ENCODE measurements around the gene GLYATL3.
A peak's percentile ranks its signal among the peaks of the same experiment; 100 is the strongest.
"Not testable (repeated sequence)": the region's sequence is repeated elsewhere in the genome, so short reads cannot be mapped to it uniquely, and the experiment has no call there.

The GLYATL3 gene

GRCh38 chr6:49499623-49500022 is at the start of gene GLYATL3:
GLYATL3 (plus strand) TSS chr6:49499923; CDS start chr6:49511991, 12,068 bp downstream.
- DNase-seq (ENCODE audit: low read depth) = no peak

GRCh38 chr6:49453221-49453620 is 46.5 kb upstream of the GLYATL3 start:
- DNase-seq (ENCODE audit: low read depth) = no peak

DNA sequence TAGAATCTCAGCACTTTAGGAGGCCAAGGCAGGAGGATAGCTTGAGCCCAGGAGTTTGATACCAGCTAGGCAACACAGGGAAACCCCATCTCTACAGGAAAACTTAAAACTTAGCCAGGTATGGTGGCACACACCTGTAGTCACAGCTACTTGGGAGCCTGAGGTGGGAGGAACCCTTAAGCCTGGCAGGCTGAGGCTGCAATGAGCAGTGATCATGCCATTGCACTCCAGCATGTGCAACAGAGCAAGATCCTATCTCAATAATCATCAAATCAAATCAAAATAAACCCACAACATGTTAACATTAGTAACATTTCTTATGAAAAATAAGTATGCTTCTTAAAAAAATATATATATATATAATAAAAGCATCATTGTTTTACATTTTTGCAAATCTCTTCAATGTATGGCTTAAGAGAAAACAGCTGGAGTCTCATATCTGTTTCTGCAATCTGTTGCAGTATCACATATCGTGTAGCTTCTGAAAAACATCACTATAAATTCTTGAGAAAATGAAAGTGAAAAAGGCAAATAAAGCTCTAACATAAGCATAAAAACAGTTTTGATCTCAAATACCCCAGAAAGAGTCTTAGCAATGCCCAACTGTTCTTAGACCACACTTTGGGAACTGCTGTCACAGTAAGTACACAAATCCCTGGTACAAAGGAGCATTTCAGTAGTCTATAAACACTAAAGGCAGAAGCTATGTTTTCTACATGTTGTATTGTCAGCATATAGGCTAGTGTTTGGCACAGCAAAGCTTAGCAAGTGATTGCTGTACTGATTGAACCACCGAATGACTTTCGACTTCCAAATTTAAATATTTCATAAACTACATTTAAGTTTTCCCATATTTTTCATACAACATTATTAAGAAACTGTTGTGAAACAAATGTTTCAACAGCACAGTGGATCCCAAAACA is 44.7 kb upstream of the GLYATL3 start:
- no peak for DNase-seq (ENCODE audit: low read depth)

DNA sequence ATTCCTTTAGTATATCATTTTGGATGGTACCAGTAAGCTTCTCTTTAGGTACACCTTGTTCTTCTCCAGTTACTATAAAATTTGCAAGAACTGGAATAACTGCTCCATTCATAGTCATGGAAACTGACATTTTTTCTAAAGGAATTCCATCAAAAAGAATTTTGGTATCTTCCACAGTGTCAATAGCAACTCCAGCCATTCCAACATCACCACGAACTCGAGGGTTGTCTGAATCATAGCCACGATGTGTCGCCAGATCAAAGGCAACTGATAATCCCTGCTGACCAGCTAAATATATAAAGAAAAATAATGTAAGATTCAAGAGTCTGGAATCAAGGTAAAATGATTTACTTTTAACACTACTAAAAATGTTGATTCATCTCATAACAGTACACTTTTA is 42.0 kb upstream of the GLYATL3 start:
- no peak for DNase-seq (ENCODE audit: low read depth)

GRCh38 chr6:49462071-49462470 is 37.7 kb upstream of the GLYATL3 start:
- no peak for DNase-seq (ENCODE audit: low read depth)

DNA sequence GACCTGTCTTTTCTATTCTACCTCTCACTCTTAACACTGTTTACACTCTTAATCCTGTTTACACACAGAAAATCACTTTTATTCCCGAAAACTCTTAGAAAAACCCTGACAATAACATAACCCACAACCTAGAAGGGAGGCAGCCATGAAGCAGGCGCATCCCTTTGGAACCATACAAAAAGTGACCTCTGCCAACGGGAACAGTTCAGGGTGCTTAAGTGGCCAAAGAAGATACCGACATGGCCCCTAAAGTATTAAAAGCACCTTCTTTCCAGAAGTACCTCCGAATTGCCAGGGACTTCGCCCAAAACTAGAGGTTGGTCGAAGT is 37.2 kb upstream of the GLYATL3 start:
- no peak for DNase-seq (ENCODE audit: low read depth)

- DNase-seq (ENCODE audit: low read depth) = peak; percentile 85
Measured at GRCh38 chr6:49462927-49463611, 36.7 kb upstream of the GLYATL3 start, which contains the start of the genes CENPQ and MMUT. CENPQ (plus strand) TSS chr6:49463370; CDS start chr6:49470177, 6,807 bp downstream. MMUT (minus strand) TSS chr6:49463253; CDS start chr6:49459466, 3,787 bp downstream.

- no peak for DNase-seq (ENCODE audit: low read depth)
Measured at GRCh38 chr6:49463612-49463967, 36.1 kb upstream of the GLYATL3 start.

DNA sequence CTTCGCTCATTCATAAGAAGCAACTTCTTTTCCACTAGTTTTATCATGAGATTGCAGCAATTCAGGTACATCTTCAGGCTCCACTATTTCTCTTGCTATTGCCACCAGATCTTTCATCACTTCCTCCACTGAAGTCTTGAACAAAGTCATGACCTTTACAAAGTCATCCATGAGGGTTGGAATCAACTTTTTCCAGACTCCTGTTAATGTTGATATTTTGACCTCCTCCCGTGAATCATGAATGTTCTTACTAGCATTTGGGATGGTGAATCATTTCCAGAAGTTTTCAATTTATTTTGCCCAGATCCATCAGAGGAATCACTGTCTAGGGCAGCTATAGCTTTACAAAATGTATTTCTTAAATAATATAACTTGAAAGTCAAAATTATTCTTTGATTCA is 35.0 kb upstream of the GLYATL3 start:
- no peak for DNase-seq (ENCODE audit: low read depth)

- DNase-seq (ENCODE audit: low read depth) = no peak
Measured at GRCh38 chr6:49468042-49468441, 31.7 kb upstream of the GLYATL3 start.

- DNase-seq (ENCODE audit: low read depth) = not testable (repeated sequence)
Measured at GRCh38 chr6:49476564-49476963, 23.2 kb upstream of the GLYATL3 start.

- DNase-seq (ENCODE audit: low read depth) = no peak
Measured at GRCh38 chr6:49479308-49479970, 20.3 kb upstream of the GLYATL3 start.

DNA sequence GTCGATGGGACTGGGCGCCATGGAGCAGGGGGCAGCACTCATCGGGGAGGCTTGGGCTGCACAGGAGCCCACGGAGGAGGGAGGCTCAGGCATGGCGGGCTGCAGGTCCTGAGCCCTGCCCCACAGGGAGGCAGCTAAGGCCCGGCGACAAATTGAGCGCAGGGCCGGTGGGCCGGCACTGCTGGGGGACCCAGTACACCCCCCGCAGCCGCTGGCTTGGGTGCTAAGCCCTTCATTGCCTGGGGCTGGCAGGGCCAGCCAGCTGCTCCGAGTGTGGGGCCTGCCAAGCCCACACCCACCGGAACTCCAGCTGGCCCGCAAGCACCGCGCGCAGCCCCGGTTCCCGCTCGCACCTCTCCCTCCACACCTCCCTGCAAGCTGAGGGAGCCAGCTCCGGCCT is 17.9 kb upstream of the GLYATL3 start:
- not testable (repeated sequence) for DNase-seq (ENCODE audit: low read depth)

DNA sequence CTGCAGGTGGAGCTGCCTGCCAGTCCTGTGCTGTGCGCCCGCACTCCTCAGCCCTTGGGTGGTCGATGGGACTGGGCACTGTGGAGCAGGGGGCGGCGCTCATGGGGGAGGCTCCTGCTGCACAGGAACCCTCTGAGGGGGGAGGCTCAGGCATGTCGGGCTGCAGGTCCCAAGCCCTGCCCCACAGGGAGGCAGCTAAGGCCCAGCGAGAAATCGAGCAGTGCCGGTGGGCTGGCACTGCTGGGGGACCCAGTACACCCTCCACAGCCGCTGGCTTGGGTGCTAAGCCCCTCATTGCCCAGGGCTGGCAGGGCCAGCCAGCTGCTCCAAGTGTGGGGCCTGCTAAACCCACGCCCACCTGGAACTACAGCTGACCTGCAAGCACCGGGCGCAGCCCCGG is 16.3 kb upstream of the GLYATL3 start:
- not testable (repeated sequence) for DNase-seq (ENCODE audit: low read depth)

DNA sequence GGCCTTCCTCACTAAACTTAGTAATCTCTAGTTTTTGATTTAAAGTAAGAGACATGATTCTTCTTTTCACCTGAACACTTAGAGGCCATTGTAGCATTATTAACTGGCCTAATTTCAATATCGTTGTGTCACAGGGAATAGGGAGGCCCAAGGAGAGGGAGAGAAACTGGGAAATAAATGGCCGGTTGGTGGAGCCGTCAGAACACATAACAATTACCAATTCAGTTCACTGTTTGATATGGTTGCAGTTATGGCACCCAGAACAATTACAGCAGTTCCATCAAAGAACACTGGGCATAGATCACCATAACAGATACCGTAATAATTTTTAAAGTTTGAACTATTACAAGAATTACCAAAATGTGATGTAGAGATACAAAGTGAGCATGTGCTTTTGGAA is 9.1 kb upstream of the GLYATL3 start:
- DNase-seq (ENCODE audit: low read depth) = no peak

- no peak for DNase-seq (ENCODE audit: low read depth)
Measured at GRCh38 chr6:49497304-49497703, 2.4 kb upstream of the GLYATL3 start.

- DNase-seq (ENCODE audit: low read depth) = no peak
Measured at GRCh38 chr6:49499126-49499525, 597 bp upstream of the GLYATL3 start.

GRCh38 chr6:49504666-49505065 is 4.9 kb downstream of the GLYATL3 start:
- DNase-seq (ENCODE audit: low read depth) = no peak

- no peak for DNase-seq (ENCODE audit: low read depth)
Measured at GRCh38 chr6:49506569-49507111, 6.9 kb downstream of the GLYATL3 start.

GRCh38 chr6:49509342-49509741 is 9.6 kb downstream of the GLYATL3 start:
- no peak for DNase-seq (ENCODE audit: low read depth)

GRCh38 chr6:49513153-49513989 is 13.6 kb downstream of the GLYATL3 start:
- DNase-seq (ENCODE audit: low read depth) = no peak

Measured in stimulated activated CD8-positive, alpha-beta memory T cell treated with anti-CD3 and anti-CD28 coated beads, Interleukin-4, amount 100 ng/mL, for 24 hours (primary cell).